SK-N-SH treated with all-trans-retinoic acid at 6 μM for 48 hours (cell line): ENCODE measurements around the gene MYLK4.

Experiments used
- ATAC-seq: fragments of 200-7000 bp; cut with Tn5 transposase; 3 replicates; pipeline ENCODE4 v1.9.1; 2020; ENCODE audit warnings: mild to moderate bottlenecking, moderate library complexity
- BACH2 ChIP-seq: fragments of 250-450 bp; sonication (Bioruptor Pico); IDR thresholded peaks from 2 replicates; pipeline ENCODE4 v1.9.0; 2021; ENCODE audit warnings: mild to moderate bottlenecking, borderline replicate concordance
- CREB5 ChIP-seq: fragments of 250-450 bp; sonication (Bioruptor Pico); IDR thresholded peaks from 2 replicates; pipeline ENCODE4 v1.5.1; 2020; ENCODE audit warnings: low read depth, mild to moderate bottlenecking, moderate library complexity
- CSRNP3 ChIP-seq: fragments of 250-450 bp; sonication (Bioruptor Pico); IDR thresholded peaks from 2 replicates; pipeline ENCODE4 v1.5.1; 2021; ENCODE audit warnings: mild to moderate bottlenecking, moderate library complexity
- ESRRG ChIP-seq: fragments of 250-450 bp; sonication (Bioruptor Pico); IDR thresholded peaks from 2 replicates; pipeline ENCODE4 v1.6.1; 2021; ENCODE audit warnings: mild to moderate bottlenecking
- GLIS3 ChIP-seq: fragments of 250-450 bp; sonication (Bioruptor Pico); IDR thresholded peaks from 2 replicates; pipeline ENCODE4 v1.5.0; 2020; ENCODE audit warnings: mild to moderate bottlenecking, moderate library complexity
- ISL1 ChIP-seq: fragments of 250-450 bp; sonication (Bioruptor Pico); IDR thresholded peaks from 2 replicates; pipeline ENCODE4 v2.1.2; 2022; ENCODE audit warnings: mild to moderate bottlenecking, moderate library complexity
- OSR1 ChIP-seq: fragments of 250-450 bp; sonication (Bioruptor Pico); IDR thresholded peaks from 2 replicates; pipeline ENCODE4 v1.8.0; 2022; ENCODE audit warnings: moderate library complexity, mild to moderate bottlenecking, inconsistent platforms
- PATZ1 ChIP-seq: fragments of 250-450 bp; sonication (Bioruptor Pico); IDR thresholded peaks from 2 replicates; pipeline ENCODE4 v1.8.0; 2020; ENCODE audit warnings: mild to moderate bottlenecking, moderate library complexity, borderline replicate concordance
- POU6F1 ChIP-seq: fragments of 250-450 bp; sonication (Bioruptor Pico); IDR thresholded peaks from 2 replicates; pipeline ENCODE4 v1.8.0; 2021; ENCODE audit warnings: low read depth, mild to moderate bottlenecking, moderate library complexity, borderline replicate concordance
- PPARA ChIP-seq: fragments of 250-450 bp; sonication (Bioruptor Pico); IDR thresholded peaks from 2 replicates; pipeline ENCODE4 v1.5.0; 2020; ENCODE audit warnings: mild to moderate bottlenecking, borderline replicate concordance
- SNAI2 ChIP-seq: fragments of 250-450 bp; sonication (Bioruptor Pico); IDR thresholded peaks from 2 replicates; pipeline ENCODE4 v1.5.0; 2020; ENCODE audit warnings: mild to moderate bottlenecking, moderate library complexity
- TCF4 ChIP-seq: fragments of 250-450 bp; sonication (Bioruptor Pico); IDR thresholded peaks from 2 replicates; pipeline ENCODE4 v1.8.0; 2021; ENCODE audit warnings: mild to moderate bottlenecking, moderate library complexity, borderline replicate concordance
- TOX ChIP-seq: fragments of 250-450 bp; sonication (Bioruptor Pico); IDR thresholded peaks from 2 replicates; pipeline ENCODE4 v1.8.0; 2021; ENCODE audit warnings: mild to moderate bottlenecking, moderate library complexity, borderline replicate concordance
- TSHZ2 ChIP-seq: fragments of 250-450 bp; sonication (Bioruptor Pico); IDR thresholded peaks from 2 replicates; pipeline ENCODE4 v1.5.0; 2020; ENCODE audit warnings: mild to moderate bottlenecking, moderate library complexity
- ZC3H10 ChIP-seq: fragments of 250-450 bp; sonication (Bioruptor Pico); IDR thresholded peaks from 2 replicates; pipeline ENCODE4 v1.5.1; 2021; ENCODE audit warnings: mild to moderate bottlenecking, moderate library complexity
- ZNF565 ChIP-seq: fragments of 450-650 bp; formaldehyde crosslinking; conservative IDR thresholded peaks from 2 replicates; pipeline ENCODE4 v1.5.0; 2020; ENCODE audit warnings: low read depth, mild to moderate bottlenecking, moderate library complexity
- ZNF70 ChIP-seq: fragments of 450-650 bp; formaldehyde crosslinking; IDR thresholded peaks from 2 replicates; pipeline ENCODE4 v1.5.0; 2020; ENCODE audit warnings: mild to moderate bottlenecking, moderate library complexity
- ZNF8 ChIP-seq: fragments of 450-650 bp; formaldehyde crosslinking; IDR thresholded peaks from 2 replicates; pipeline ENCODE4 v1.5.0; 2020; ENCODE audit warnings: mild to moderate bottlenecking, moderate library complexity

MYLK4 gene

GRCh38 chr6:2756687-2757224 lies 6.0 kb upstream of the MYLK4 start:
- TF ChIP-seq ESRRG (CRISPR knock-in tag) (no peak), TOX (CRISPR knock-in tag) (no peak), TSHZ2 (CRISPR knock-in tag) (no peak), TCF4 (no peak)
- no peak for ATAC-seq

- TF ChIP-seq TOX (CRISPR knock-in tag) (no peak), TSHZ2 (CRISPR knock-in tag) (no peak), POU6F1 (CRISPR knock-in tag) (no peak), ISL1 (CRISPR knock-in tag) (no peak), CREB5 (CRISPR knock-in tag) (no peak), ZNF8 (no peak), CSRNP3 (CRISPR knock-in tag) (no peak), PPARA (CRISPR knock-in tag) (no peak), GLIS3 (CRISPR knock-in tag) (no peak), PATZ1 (CRISPR knock-in tag) (no peak), BACH2 (CRISPR knock-in tag) (no peak), ZC3H10 (CRISPR knock-in tag) (no peak), OSR1 (CRISPR knock-in tag) (no peak), ZNF70 (no peak), ZNF565 (CRISPR knock-in tag) (no peak)
- TF ChIP-seq, all 23 proteins: peak for 0
These were observed 5.5 kb upstream of the MYLK4 start for GRCh38 chr6:2756241-2756640.

GRCh38 chr6:2755456-2755855 lies 4.7 kb upstream of the MYLK4 start:
- ATAC-seq, result no peak
- no peak for TF ChIP-seq BACH2 (CRISPR knock-in tag)
- TF ChIP-seq SNAI2, result no peak
- no peak for TF ChIP-seq OSR1 (CRISPR knock-in tag)
- TF ChIP-seq TCF4, result no peak
- TF ChIP-seq ESRRG (CRISPR knock-in tag), result no peak
- no peak for TF ChIP-seq CSRNP3 (CRISPR knock-in tag)
- TF ChIP-seq GLIS3 (CRISPR knock-in tag), result no peak
- no peak for TF ChIP-seq ZC3H10 (CRISPR knock-in tag)
- TF ChIP-seq CREB5 (CRISPR knock-in tag), result no peak
- TF ChIP-seq, all 23 proteins: peak for 0

More at GRCh38 chr6:2756241-2756640, 5.5 kb upstream of the MYLK4 start:
- no peak for ATAC-seq
